NCI-H2107 (cell line): ENCODE measurements around the gene SRPK2.
"Not testable (repeated sequence)": the region's sequence is repeated elsewhere in the genome, so short reads cannot be mapped to it uniquely, and the experiment has no call there.

ENCODE experiments used
- DNase-seq: peaks from one replicate; lab custom pipeline; 2025; lab: John Stamatoyannopoulos, UW

SRPK2 gene

GRCh38 chr7:105267244-105267643 is 121.5 kb downstream of the SRPK2 start:
- DNase-seq = no peak

- no peak for DNase-seq
Observed at GRCh38 chr7:105264707-105265106, 124.0 kb downstream of the SRPK2 start.

- DNase-seq = no peak
Observed at GRCh38 chr7:105261689-105262088, 127.0 kb downstream of the SRPK2 start.

- not testable (repeated sequence) for DNase-seq
Observed at GRCh38 chr7:105260201-105260871, 128.4 kb downstream of the SRPK2 start.

- not testable (repeated sequence) for DNase-seq
Observed at GRCh38 chr7:105258919-105259318, 129.8 kb downstream of the SRPK2 start.

- no peak for DNase-seq
Observed at GRCh38 chr7:105257338-105257737, 131.4 kb downstream of the SRPK2 start.

GRCh38 chr7:105256761-105257231 is 131.9 kb downstream of the SRPK2 start:
- no peak for DNase-seq

- no peak for DNase-seq
Observed at GRCh38 chr7:105250706-105251105, 138.0 kb downstream of the SRPK2 start.

- no peak for DNase-seq
Observed at GRCh38 chr7:105250239-105250638, 138.5 kb downstream of the SRPK2 start.

GRCh38 chr7:105249216-105249615 is 139.5 kb downstream of the SRPK2 start:
- DNase-seq = no peak

GRCh38 chr7:105246679-105247078 is 142.0 kb downstream of the SRPK2 start:
- no peak for DNase-seq

GRCh38 chr7:105246256-105246655 is 142.5 kb downstream of the SRPK2 start:
- DNase-seq = no peak

- no peak for DNase-seq
Observed at GRCh38 chr7:105245398-105246114, 143.2 kb downstream of the SRPK2 start.

- no peak for DNase-seq
Observed at GRCh38 chr7:105244594-105244993, 144.1 kb downstream of the SRPK2 start.

- DNase-seq = no peak
Observed at GRCh38 chr7:105241198-105241597, 147.5 kb downstream of the SRPK2 start.

- DNase-seq = no peak
Observed at GRCh38 chr7:105238198-105238765, 150.4 kb downstream of the SRPK2 start.

- DNase-seq = no peak
Observed at GRCh38 chr7:105234886-105235285, 153.8 kb downstream of the SRPK2 start.

GRCh38 chr7:105232829-105233291 is 155.9 kb downstream of the SRPK2 start:
- not testable (repeated sequence) for DNase-seq

- DNase-seq = no peak
Observed at GRCh38 chr7:105230486-105230885, 158.2 kb downstream of the SRPK2 start.

- no peak for DNase-seq
Observed at GRCh38 chr7:105229641-105230040, 159.1 kb downstream of the SRPK2 start.

GRCh38 chr7:105228555-105228954 is 160.2 kb downstream of the SRPK2 start:
- no peak for DNase-seq

- DNase-seq = no peak
Observed at GRCh38 chr7:105227391-105227790, 161.3 kb downstream of the SRPK2 start.
